ENCODE measurements around the gene JAZF1. TPM values are rescaled to one million over a fixed set of nuclear protein-coding genes. Genes with fewer than 3 reads are reported as not detected.

Gene JAZF1
- total and polyA plus RNA-seq, 9 of the 15 experiments (the other 6 are each of a cell fraction or from before 2014, with no cell fraction given): 0.04 to 0.64 (median 0.11) TPM; not detected in 3

DNA sequence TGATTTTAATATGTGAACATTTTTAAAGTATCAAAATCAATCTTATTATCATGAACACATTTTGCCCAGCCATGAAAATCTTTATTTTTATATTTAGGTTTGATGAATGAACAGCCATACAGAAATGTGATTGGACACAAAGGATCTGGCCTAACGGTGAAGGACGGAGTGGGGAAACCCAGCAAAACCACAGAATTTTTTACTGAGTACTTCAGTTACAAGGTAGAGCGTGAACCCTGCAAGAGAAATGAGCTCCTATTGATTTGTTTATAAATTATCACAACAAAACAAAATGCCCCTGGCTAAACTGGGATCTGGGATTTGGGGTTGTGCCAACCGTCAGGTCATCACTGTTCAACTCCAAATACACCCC lies 118.8 kb downstream of the JAZF1 start:
- H3K36me3 ChIP-seq (ENCODE audit: control insufficient read depth, insufficient read depth, low read length): no peaks in the 10 kb centered on the region
- H3K9me1 ChIP-seq (ENCODE audit: control insufficient read depth, insufficient read depth, low read length): no peaks in the 10 kb centered on the region
- BruUV-seq (replicated peaks): no TSS peak
- H3K9ac ChIP-seq (ENCODE audit: insufficient read depth in 1 of 2, low read depth in 2 of 2, low read length in 2 of 2): no peak overlapping the region
- POLR2A ChIA-PET: interaction anchor here (0.6 to 1.3 kb wide), 5 partner anchors 12 to 168 kb away, joined by 3 to 4 read pairs (median 3); no protein-coding TSS in a partner anchor
- no peaks in the 10 kb centered on the region for H3K79me2 ChIP-seq (ENCODE audit: control insufficient read depth, insufficient read depth, low read length)
- no peaks in the 10 kb centered on the region for H4K20me1 ChIP-seq (replicated peaks; ENCODE audit: control insufficient read depth, insufficient read depth, low read length)
- FAIRE-seq: no peak
- in situ Hi-C loops (cut with MboI): no loop called here
- H3K4me3 ChIP-seq: no peak overlapping the region
- TF ChIP-seq PHF8 (IDR thresholded peaks at IDR 0.05; ENCODE audit: borderline replicate concordance, low read length): no peak
- TF ChIP-seq SNIP1 (IDR thresholded peaks at IDR 0.05; ENCODE audit: low read depth): no peak
- no peak for TF ChIP-seq POLR2A (conservative IDR thresholded peaks at IDR 0.05)
- TF ChIP-seq, protein P1, sequence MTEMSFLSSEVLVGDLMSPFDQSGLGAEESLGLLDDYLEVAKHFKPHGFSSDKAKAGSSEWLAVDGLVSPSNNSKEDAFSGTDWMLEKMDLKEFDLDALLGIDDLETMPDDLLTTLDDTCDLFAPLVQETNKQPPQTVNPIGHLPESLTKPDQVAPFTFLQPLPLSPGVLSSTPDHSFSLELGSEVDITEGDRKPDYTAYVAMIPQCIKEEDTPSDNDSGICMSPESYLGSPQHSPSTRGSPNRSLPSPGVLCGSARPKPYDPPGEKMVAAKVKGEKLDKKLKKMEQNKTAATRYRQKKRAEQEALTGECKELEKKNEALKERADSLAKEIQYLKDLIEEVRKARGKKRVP (CRISPR knock-in tag; IDR thresholded peaks at IDR 0.05): no peak
- TF ChIP-seq ZBTB1 (CRISPR knock-in tag; IDR thresholded peaks at IDR 0.05; ENCODE audit: borderline replicate concordance, low read depth): no peak
- TF ChIP-seq STAG1 (CRISPR knock-in tag; IDR thresholded peaks at IDR 0.05; ENCODE audit: borderline replicate concordance): no peak
- TF ChIP-seq, protein P2, sequence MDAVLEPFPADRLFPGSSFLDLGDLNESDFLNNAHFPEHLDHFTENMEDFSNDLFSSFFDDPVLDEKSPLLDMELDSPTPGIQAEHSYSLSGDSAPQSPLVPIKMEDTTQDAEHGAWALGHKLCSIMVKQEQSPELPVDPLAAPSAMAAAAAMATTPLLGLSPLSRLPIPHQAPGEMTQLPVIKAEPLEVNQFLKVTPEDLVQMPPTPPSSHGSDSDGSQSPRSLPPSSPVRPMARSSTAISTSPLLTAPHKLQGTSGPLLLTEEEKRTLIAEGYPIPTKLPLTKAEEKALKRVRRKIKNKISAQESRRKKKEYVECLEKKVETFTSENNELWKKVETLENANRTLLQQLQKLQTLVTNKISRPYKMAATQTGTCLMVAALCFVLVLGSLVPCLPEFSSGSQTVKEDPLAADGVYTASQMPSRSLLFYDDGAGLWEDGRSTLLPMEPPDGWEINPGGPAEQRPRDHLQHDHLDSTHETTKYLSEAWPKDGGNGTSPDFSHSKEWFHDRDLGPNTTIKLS (IDR thresholded peaks at IDR 0.05; ENCODE audit: borderline replicate concordance, low read depth): no peak
- TF ChIP-seq, protein P3, sequence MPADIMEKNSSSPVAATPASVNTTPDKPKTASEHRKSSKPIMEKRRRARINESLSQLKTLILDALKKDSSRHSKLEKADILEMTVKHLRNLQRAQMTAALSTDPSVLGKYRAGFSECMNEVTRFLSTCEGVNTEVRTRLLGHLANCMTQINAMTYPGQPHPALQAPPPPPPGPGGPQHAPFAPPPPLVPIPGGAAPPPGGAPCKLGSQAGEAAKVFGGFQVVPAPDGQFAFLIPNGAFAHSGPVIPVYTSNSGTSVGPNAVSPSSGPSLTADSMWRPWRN (IDR thresholded peaks at IDR 0.05; ENCODE audit: low read depth): no peak
- no peak for TF ChIP-seq RBBP5 (IDR thresholded peaks at IDR 0.05; ENCODE audit: borderline replicate concordance, insufficient read depth, low read length, poor library complexity, severe bottlenecking)
- TF ChIP-seq FOXP1 (CRISPR knock-in tag; IDR thresholded peaks at IDR 0.05): no peak
- no peak for TF ChIP-seq NFATC3 (IDR thresholded peaks at IDR 0.05)
- TF ChIP-seq, protein P4, sequence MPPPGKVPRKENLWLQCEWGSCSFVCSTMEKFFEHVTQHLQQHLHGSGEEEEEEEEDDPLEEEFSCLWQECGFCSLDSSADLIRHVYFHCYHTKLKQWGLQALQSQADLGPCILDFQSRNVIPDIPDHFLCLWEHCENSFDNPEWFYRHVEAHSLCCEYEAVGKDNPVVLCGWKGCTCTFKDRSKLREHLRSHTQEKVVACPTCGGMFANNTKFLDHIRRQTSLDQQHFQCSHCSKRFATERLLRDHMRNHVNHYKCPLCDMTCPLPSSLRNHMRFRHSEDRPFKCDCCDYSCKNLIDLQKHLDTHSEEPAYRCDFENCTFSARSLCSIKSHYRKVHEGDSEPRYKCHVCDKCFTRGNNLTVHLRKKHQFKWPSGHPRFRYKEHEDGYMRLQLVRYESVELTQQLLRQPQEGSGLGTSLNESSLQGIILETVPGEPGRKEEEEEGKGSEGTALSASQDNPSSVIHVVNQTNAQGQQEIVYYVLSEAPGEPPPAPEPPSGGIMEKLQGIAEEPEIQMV (tag; conservative IDR thresholded peaks at IDR 0.05; ENCODE audit: low read depth): no peak
- TF ChIP-seq PML (IDR thresholded peaks at IDR 0.05; ENCODE audit: low read length): no peak
- TF ChIP-seq XRCC5 (IDR thresholded peaks at IDR 0.05; ENCODE audit: low read depth, low read length): no peak
- no peak for TF ChIP-seq CCNT2 (IDR thresholded peaks at IDR 0.05; ENCODE audit: borderline replicate concordance, extremely low read depth, insufficient read length, low read depth, low read length)
- TF ChIP-seq, protein P5, sequence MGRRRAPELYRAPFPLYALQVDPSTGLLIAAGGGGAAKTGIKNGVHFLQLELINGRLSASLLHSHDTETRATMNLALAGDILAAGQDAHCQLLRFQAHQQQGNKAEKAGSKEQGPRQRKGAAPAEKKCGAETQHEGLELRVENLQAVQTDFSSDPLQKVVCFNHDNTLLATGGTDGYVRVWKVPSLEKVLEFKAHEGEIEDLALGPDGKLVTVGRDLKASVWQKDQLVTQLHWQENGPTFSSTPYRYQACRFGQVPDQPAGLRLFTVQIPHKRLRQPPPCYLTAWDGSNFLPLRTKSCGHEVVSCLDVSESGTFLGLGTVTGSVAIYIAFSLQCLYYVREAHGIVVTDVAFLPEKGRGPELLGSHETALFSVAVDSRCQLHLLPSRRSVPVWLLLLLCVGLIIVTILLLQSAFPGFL (CRISPR knock-in tag; IDR thresholded peaks at IDR 0.05): no peak
- intact Hi-C loops (cut with micrococcal nuclease): loop anchor here (2.0 kb wide), 1 partner anchor 17 kb away; no protein-coding TSS in a partner anchor
- no peak overlapping the region for H3K4me2 ChIP-seq (ENCODE audit: insufficient read depth, low read length)
- no peak for DNase-seq (ENCODE audit: extremely low read depth in 1 of 4, low spot score in 3 of 4)
- no peak for ATAC-seq
- H3K4me1 ChIP-seq (replicated peaks in 1 of 2; ENCODE audit: control insufficient read depth in 2 of 2, insufficient read depth in 2 of 2, low read length in 2 of 2): no peaks in the 10 kb centered on the region
- CTCF ChIA-PET (ENCODE audit: low intra/inter-chr PET ratio): interaction anchor here (1.0 to 1.4 kb wide), 2 partner anchors 17 to 210 kb away, joined by 3 to 5 read pairs; no protein-coding TSS in a partner anchor
- no peaks in the 10 kb centered on the region for H3K9me3 ChIP-seq (replicated peaks; ENCODE audit: control insufficient read depth, insufficient read depth, low read depth, low read length)
- H2AFZ ChIP-seq (ENCODE audit: low read depth, low read length): no peak overlapping the region
- 0 out of 5 replicates have a peak, but pooled peaks cover 0 to 3% of the 10 kb centered on the region in 2 experiments for H3K27me3 ChIP-seq (ENCODE audit: control insufficient read depth in 2 of 2, insufficient read depth in 2 of 2, low read length in 2 of 2)
- no peak overlapping the region for H3K27ac ChIP-seq (ENCODE audit: extremely low read depth, low read depth, low read length)
- WGBS (ENCODE audit: insufficient coverage, low coverage, missing lambda C conversion rate): 10% methylated on average over 4 of the region's 4 CpGs

All from K562 (cell line).